PC-3 (cell line): ENCODE results near the gene ZNF831.

ENCODE experiments used
- EZH2 ChIP-seq: fragments of 300-600 bp; sonication (generic); IDR thresholded peaks from one replicate; pipeline ENCODE4 v1.6.1; 2017; ENCODE audit warnings: antibody characterized with exemption, mild to moderate bottlenecking, low read length; ENCODE audit not compliant: unreplicated experiment
- EZH2phosphoT487 ChIP-seq: fragments of 300-600 bp; sonication (generic); IDR thresholded peaks from 2 replicates; pipeline ENCODE4 v1.6.1; 2018; ENCODE audit warnings: mild to moderate bottlenecking, antibody characterized with exemption, low read length, borderline replicate concordance
- TF ChIP-seq, protein P1 (sequence below): fragments of 300-600 bp; sonication (generic); conservative IDR thresholded peaks from 2 replicates; pipeline ENCODE4 v1.5.1; 2017; ENCODE audit warnings: antibody characterized with exemption, low read depth, mild to moderate bottlenecking, low read length

DNA sequence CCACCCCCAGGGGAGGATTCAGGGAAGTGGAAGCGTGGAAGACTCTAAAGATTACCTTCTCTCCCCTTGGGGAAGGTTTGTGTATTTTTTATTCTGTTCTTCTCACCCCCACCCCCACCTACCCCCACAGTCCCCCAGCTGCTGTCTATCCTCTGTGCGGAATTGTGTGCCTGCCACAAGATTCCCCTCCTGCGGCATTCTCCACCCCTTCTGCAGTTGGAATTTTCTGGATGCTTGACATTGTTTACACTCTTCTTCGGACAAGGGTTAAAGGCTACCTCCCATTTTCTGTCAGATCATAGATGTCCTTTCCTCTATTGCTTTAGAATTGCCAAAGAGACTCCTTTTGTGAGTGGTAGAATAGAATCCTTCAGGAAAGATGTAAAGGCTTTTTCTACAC lies 76.4 kb downstream of the ZNF831 start:
- TF ChIP-seq, protein P1, sequence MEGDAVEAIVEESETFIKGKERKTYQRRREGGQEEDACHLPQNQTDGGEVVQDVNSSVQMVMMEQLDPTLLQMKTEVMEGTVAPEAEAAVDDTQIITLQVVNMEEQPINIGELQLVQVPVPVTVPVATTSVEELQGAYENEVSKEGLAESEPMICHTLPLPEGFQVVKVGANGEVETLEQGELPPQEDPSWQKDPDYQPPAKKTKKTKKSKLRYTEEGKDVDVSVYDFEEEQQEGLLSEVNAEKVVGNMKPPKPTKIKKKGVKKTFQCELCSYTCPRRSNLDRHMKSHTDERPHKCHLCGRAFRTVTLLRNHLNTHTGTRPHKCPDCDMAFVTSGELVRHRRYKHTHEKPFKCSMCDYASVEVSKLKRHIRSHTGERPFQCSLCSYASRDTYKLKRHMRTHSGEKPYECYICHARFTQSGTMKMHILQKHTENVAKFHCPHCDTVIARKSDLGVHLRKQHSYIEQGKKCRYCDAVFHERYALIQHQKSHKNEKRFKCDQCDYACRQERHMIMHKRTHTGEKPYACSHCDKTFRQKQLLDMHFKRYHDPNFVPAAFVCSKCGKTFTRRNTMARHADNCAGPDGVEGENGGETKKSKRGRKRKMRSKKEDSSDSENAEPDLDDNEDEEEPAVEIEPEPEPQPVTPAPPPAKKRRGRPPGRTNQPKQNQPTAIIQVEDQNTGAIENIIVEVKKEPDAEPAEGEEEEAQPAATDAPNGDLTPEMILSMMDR: no peak
- no peak for TF ChIP-seq EZH2
- TF ChIP-seq EZH2phosphoT487: no peak
